Suprapubic skin (tissue), 4 donors: ENCODE measurements around the gene PISD.

ENCODE experiments used
- CTCF ChIP-seq, 2 donors: fragments of 200-600 bp in 1 of 2; fragments of 450-650 bp in 1 of 2; sonication (generic) in 1 of 2; IDR thresholded peaks; one replicate each; pipeline ENCODE4 v1.5.1; 2016 to 2019; ENCODE audit warnings: antibody characterized with exemption in 2 of 2, mild to moderate bottlenecking in 1 of 2, moderate library complexity in 1 of 2
- EP300 ChIP-seq: sonication (generic); formaldehyde crosslinking; IDR thresholded peaks from one replicate; pipeline ENCODE4 v1.6.1; 2017; ENCODE audit warnings: antibody characterized with exemption
- POLR2A ChIP-seq, 2 donors: fragments of 450-650 bp; IDR thresholded peaks; one replicate each; pipeline ENCODE4 v1.6.1; 2017; ENCODE audit warnings: antibody characterized with exemption in 2 of 2, mild to moderate bottlenecking in 2 of 2, moderate library complexity in 2 of 2
- POLR2AphosphoS5 ChIP-seq, 3 donors: sonication (generic); formaldehyde crosslinking; IDR thresholded peaks; one replicate each; pipeline ENCODE4 v1.6.1; 2017; ENCODE audit warnings: antibody characterized with exemption in 3 of 3

GRCh38 chr22:31628969-31629708 is 32.9 kb downstream of the PISD start:
- no peak for TF ChIP-seq CTCF (IDR thresholded peaks at IDR 0.05)
- TF ChIP-seq POLR2A (IDR thresholded peaks at IDR 0.05): no peak
- no peak for TF ChIP-seq EP300
- TF ChIP-seq POLR2AphosphoS5 (IDR thresholded peaks at IDR 0.05): no peak
